Activated CD8-positive, alpha-beta T cell treated with anti-CD3 and anti-CD28 coated beads for 36 hours (primary cell): Measurements from ENCODE around the gene PTH2. TPM values are rescaled to one million over a fixed set of nuclear protein-coding genes. Genes with fewer than 3 reads are reported as not detected.

ENCODE experiments used
- ATAC-seq: fragments of 200-7000 bp; cut with Tn5 transposase; one replicate; pipeline ENCODE4 v1.10.0; 2021; ENCODE audit warnings: mild to moderate bottlenecking, moderate library complexity
- CTCF ChIA-PET: fragments of 350-600 bp; sonication (Branson Sonifier 250); formaldehyde crosslinking; loops from one replicate; lab custom pipeline; 2021; ENCODE audit warnings: antibody characterized with exemption; lab: Charles Lee
- POLR2A ChIA-PET: fragments of 350-600 bp; sonication (Branson Sonifier 250); formaldehyde crosslinking; loops from one replicate; lab custom pipeline; 2021; ENCODE audit warnings: antibody characterized with exemption; lab: Charles Lee
- DNase-seq: peaks from one replicate; pipeline ENCODE4 v3.0.0-alpha.2; 2020
- H3K27ac Mint-ChIP-seq: one replicate; pipeline ENCODE4 v1.8.0; 2021; ENCODE audit warnings: mild to moderate bottlenecking, mixed read lengths
- H3K27me3 Mint-ChIP-seq: one replicate; pipeline ENCODE4 v1.8.0; 2021; ENCODE audit warnings: mixed read lengths
- H3K36me3 Mint-ChIP-seq: one replicate; pipeline ENCODE4 v1.8.0; 2021; ENCODE audit warnings: low read depth, mixed read lengths
- H3K4me1 Mint-ChIP-seq: one replicate; pipeline ENCODE4 v1.8.0; 2021; ENCODE audit warnings: low read depth, mixed read lengths
- H3K4me3 Mint-ChIP-seq: one replicate; pipeline ENCODE4 v1.8.0; 2021; ENCODE audit warnings: mild to moderate bottlenecking, moderate library complexity, mixed read lengths
- H3K9me3 Mint-ChIP-seq: one replicate; pipeline ENCODE4 v1.8.0; 2021; ENCODE audit warnings: mixed read lengths
- intact Hi-C: fragments of 100-400 bp; cut with micrococcal nuclease; formaldehyde crosslinking; loops from one replicate; pipeline ENCODE4 v1.10.0; 2022
- total RNA-seq, 2 experiments: library from RNA; stranded (reverse); gene quantifications; one replicate each; pipeline ENCODE4 v1.2.3, GENCODE V29; 2021
- TF ChIP-seq, protein P1 (sequence below): fragments of 200-600 bp; IDR thresholded peaks from one replicate; pipeline ENCODE4 v1.8.0; 2022; ENCODE audit warnings: antibody characterized with exemption, mild to moderate bottlenecking

The PTH2 gene
- total RNA-seq, 2 experiments from 2014 or later, result not detected

DNA sequence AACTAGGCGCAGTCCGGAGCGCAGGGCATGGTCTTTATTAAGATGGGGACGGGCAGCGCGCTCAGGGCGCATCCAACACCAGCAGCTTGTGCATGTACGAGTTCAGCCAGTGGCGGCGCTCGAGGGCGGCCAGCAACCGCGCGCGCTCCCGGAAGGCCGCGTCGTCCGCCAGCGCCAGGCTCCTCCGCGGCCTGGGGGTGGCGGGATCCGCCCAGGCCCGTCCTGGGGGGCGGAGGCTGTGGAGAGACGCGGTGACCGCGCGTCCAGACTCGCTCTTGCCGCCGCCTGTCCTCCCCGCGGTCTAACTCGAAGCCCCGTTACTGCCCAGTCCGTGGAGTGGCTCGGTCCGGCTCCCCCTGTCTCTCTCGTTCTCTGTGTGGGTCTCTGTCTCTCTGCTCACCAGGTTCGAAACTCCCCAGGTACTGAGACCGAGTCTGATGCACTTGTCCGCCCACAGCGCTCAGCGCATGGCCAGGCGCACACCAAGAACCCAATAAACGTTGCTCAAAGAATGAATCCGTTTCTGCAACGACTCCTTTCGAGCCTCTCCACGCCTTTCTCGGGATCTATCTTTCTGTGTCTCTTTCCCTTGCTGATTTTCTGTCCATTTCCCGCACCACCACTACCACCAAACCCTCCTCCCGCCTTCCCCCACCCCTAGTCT lies 702 bp downstream of the PTH2 start:
- ChIA-PET CTCF (interaction anchor here (0.8 to 3.3 kb wide), 2 partner anchors 31 to 325 kb away, joined by 3 to 13 read pairs; no protein-coding TSS in a partner anchor), POLR2A (interaction anchor here (1.0 kb wide), 1 partner anchor 25 kb away, joined by 3 read pairs; no protein-coding TSS in a partner anchor)
- TF ChIP-seq, protein P1, sequence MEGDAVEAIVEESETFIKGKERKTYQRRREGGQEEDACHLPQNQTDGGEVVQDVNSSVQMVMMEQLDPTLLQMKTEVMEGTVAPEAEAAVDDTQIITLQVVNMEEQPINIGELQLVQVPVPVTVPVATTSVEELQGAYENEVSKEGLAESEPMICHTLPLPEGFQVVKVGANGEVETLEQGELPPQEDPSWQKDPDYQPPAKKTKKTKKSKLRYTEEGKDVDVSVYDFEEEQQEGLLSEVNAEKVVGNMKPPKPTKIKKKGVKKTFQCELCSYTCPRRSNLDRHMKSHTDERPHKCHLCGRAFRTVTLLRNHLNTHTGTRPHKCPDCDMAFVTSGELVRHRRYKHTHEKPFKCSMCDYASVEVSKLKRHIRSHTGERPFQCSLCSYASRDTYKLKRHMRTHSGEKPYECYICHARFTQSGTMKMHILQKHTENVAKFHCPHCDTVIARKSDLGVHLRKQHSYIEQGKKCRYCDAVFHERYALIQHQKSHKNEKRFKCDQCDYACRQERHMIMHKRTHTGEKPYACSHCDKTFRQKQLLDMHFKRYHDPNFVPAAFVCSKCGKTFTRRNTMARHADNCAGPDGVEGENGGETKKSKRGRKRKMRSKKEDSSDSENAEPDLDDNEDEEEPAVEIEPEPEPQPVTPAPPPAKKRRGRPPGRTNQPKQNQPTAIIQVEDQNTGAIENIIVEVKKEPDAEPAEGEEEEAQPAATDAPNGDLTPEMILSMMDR, result peak; percentile 76
- Mint-ChIP-seq H3K27ac (no peak overlapping the region), H3K9me3 (no peaks in the 10 kb centered on the region), H3K36me3 (no peaks in the 10 kb centered on the region), H3K4me3 (peak overlapping the region; percentile 55), H3K27me3 (peaks cover 81% of the 10 kb centered on the region), H3K4me1 (peaks cover 41% of the 10 kb centered on the region)
- intact Hi-C loops, result no loop called here
- DNase-seq (peak; percentile 77), ATAC-seq (peak; percentile 81)

GRCh38 chr19:49421878-49422202 lies 1.4 kb downstream of the PTH2 start:
- Mint-ChIP-seq H3K9me3 (no peaks in the 10 kb centered on the region), H3K4me1 (peaks cover 36% of the 10 kb centered on the region), H3K36me3 (no peaks in the 10 kb centered on the region), H3K27me3 (peaks cover 76% of the 10 kb centered on the region), H3K4me3 (no peak overlapping the region), H3K27ac (no peak overlapping the region)
- TF ChIP-seq, protein P1, result no peak
- DNase-seq (no peak), ATAC-seq (no peak)
- intact Hi-C loops, result no loop called here
- ChIA-PET POLR2A (interaction anchor here (0.6 to 1.4 kb wide), 3 partner anchors 11 to 90 kb away, joined by 3 read pairs; no protein-coding TSS in a partner anchor), CTCF (interaction anchor here (0.8 to 3.3 kb wide), 4 partner anchors 22 to 324 kb away, joined by 3 to 13 read pairs (median 3); no protein-coding TSS in a partner anchor)

DNA sequence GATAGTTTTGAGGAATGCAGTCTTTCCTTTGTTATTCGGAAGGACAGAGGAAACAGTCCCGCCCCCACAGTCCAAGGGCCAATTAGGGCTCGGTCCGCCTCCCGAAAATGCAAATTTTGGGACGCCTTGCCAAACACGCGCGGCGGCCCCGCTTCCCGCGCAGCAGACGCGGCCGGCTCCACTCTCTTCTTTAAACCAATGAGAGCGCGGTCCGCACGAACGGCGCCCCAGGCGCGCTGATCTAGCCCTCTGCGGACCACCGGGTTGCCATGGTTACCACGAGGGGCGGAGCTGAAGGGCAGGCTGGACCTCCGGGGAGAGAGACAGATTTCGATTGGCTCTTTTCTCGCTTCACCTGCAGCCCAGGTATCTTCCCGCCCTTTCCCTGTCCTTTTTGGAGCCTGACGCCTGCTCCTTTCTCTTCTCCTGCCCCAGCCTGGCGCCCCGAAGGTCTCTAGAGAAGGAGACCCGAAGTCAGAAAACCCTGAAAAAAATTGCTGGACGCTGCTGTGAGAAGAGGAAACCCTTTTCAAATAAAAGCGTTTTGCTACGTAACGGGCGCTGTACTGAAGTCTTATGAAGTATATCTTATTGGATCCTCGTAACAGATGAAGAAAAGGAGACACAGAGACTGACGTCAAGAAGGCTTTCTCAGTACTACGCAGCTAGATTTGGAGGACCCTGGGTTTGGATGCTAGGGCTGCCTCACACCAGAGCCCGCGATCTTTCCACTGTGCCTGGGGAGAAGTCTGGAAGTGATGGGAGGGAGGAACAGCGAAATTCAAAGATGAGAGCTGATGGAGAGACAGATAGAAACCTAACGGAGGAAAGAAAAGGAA lies 2.0 kb downstream of the PTH2 start:
- ChIA-PET POLR2A (interaction anchor here (0.6 to 1.4 kb wide), 6 partner anchors 10 to 90 kb away, joined by 3 read pairs; no protein-coding TSS in a partner anchor), CTCF (interaction anchor here (0.6 to 3.3 kb wide), 7 partner anchors 9 to 324 kb away, joined by 3 to 13 read pairs (median 3); no protein-coding TSS in a partner anchor)
- ATAC-seq, result peak; percentile 22
- Mint-ChIP-seq H3K27me3 (peaks cover 70% of the 10 kb centered on the region), H3K4me1 (peaks cover 30% of the 10 kb centered on the region), H3K36me3 (no peaks in the 10 kb centered on the region), H3K4me3 (peak overlapping the region; percentile 12), H3K27ac (no peak overlapping the region), H3K9me3 (no peaks in the 10 kb centered on the region)
- peak; percentile 59 for DNase-seq
- TF ChIP-seq, protein P1, result no peak
- intact Hi-C loops, result no loop called here

- ATAC-seq (no peak), DNase-seq (no peak)
- H3K4me1 Mint-ChIP-seq, result peaks cover 26% of the 10 kb centered on the region
- H3K27ac Mint-ChIP-seq, result no peak overlapping the region
- no peaks in the 10 kb centered on the region for H3K9me3 Mint-ChIP-seq
- H3K36me3 Mint-ChIP-seq, result no peaks in the 10 kb centered on the region
- intact Hi-C loops, result no loop called here
- ChIA-PET CTCF (interaction anchor here (0.8 to 3.3 kb wide), 5 partner anchors 10 to 86 kb away, joined by 3 to 13 read pairs (median 4); no protein-coding TSS in a partner anchor), POLR2A (interaction anchor here (0.9 to 1.2 kb wide), 3 partner anchors 10 to 23 kb away, joined by 3 to 4 read pairs (median 3); no protein-coding TSS in a partner anchor)
- H3K27me3 Mint-ChIP-seq, result peaks cover 60% of the 10 kb centered on the region
- no peak overlapping the region for H3K4me3 Mint-ChIP-seq
- TF ChIP-seq, protein P1, result no peak
Observed at GRCh38 chr19:49420227-49420626, 3.0 kb downstream of the PTH2 start.
